Spleen (tissue), 7 donors: ENCODE data around the gene ZNF728.
"Not testable (repeated sequence)": the region's sequence is repeated elsewhere in the genome, so short reads cannot be mapped to it uniquely, and the experiment has no call there.

ENCODE experiments used
- POLR2A ChIP-seq, 3 donors: fragments of 450-650 bp; IDR thresholded peaks; one replicate each; pipeline ENCODE4 v1.5.1; 2017; ENCODE audit warnings: antibody characterized with exemption in 3 of 3, mild to moderate bottlenecking in 1 of 3
- POLR2AphosphoS5 ChIP-seq, 3 donors: sonication (generic); formaldehyde crosslinking; IDR thresholded peaks; one replicate each; pipeline ENCODE4 v1.5.1; 2017; ENCODE audit warnings: antibody characterized with exemption in 3 of 3
- TF ChIP-seq, protein P1 (sequence below), 11 experiments: fragments of 200-600 bp in 7 of 11; fragments of 450-650 bp in 4 of 11; sonication (generic) in 4 of 11; IDR thresholded peaks in 8 of 11; conservative IDR thresholded peaks in 3 of 11; 1 replicate in 7 of 11; 2 replicates in 4 of 11; pipeline versions ENCODE4 v1.4.0 to v1.8.0; 2016 to 2021; ENCODE audit warnings: antibody characterized with exemption in 11 of 11, inconsistent platforms in 4 of 11, mild to moderate bottlenecking in 1 of 11
- donor health status: DM: no; HTN: no; CAD: no; lungs with moderate emphysema.
- donor health status: DM: no; HTN: no; CAD: no.
- donor health status: DM: no; HTN: no; CAD: no.

DNA sequence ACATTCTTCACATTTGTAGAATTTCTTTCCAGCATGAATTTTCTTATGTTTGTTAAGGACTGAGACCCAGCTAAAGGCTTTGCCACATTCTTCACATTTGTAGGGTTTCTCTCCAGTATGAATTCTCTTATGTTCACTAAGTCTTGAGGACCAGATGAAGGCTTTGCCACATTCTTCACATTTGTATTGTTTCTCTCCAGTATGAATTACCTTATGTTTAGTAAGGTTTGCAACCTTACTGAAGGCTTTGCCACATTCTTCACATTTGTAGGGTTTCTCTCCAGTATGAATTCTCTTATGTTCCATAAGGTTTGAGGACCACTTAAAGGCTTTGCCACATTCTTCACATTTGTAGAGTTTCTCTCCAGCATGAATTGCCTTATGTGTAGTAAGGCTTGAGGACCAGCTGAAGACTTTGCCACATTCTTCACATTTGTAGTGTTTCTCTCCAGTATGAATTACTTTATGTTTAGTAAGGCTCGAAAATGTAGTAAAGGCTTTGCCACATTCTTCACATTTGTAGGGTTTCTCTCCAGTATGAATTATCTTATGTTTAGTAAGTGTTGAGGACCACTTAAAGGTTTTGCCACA, 27.3 kb downstream of the ZNF728 start:
- TF ChIP-seq, protein P1, sequence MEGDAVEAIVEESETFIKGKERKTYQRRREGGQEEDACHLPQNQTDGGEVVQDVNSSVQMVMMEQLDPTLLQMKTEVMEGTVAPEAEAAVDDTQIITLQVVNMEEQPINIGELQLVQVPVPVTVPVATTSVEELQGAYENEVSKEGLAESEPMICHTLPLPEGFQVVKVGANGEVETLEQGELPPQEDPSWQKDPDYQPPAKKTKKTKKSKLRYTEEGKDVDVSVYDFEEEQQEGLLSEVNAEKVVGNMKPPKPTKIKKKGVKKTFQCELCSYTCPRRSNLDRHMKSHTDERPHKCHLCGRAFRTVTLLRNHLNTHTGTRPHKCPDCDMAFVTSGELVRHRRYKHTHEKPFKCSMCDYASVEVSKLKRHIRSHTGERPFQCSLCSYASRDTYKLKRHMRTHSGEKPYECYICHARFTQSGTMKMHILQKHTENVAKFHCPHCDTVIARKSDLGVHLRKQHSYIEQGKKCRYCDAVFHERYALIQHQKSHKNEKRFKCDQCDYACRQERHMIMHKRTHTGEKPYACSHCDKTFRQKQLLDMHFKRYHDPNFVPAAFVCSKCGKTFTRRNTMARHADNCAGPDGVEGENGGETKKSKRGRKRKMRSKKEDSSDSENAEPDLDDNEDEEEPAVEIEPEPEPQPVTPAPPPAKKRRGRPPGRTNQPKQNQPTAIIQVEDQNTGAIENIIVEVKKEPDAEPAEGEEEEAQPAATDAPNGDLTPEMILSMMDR (IDR thresholded peaks at IDR 0.05 in 8 of 11, conservative IDR thresholded peaks at IDR 0.05 in 3 of 11), result not testable (repeated sequence)
- not testable (repeated sequence) for TF ChIP-seq POLR2AphosphoS5, POLR2A (IDR thresholded peaks at IDR 0.05)
